ENCODE results near the gene TGFBR3L. TPM values are rescaled to one million over a fixed set of nuclear protein-coding genes. Genes with fewer than 3 reads are reported as not detected.
"Not testable (repeated sequence)": the region's sequence is repeated elsewhere in the genome, so short reads cannot be mapped to it uniquely, and the experiment has no call there.

Gene TGFBR3L
- polyA plus RNA-seq, 1 donor: 0.24 TPM

DNA sequence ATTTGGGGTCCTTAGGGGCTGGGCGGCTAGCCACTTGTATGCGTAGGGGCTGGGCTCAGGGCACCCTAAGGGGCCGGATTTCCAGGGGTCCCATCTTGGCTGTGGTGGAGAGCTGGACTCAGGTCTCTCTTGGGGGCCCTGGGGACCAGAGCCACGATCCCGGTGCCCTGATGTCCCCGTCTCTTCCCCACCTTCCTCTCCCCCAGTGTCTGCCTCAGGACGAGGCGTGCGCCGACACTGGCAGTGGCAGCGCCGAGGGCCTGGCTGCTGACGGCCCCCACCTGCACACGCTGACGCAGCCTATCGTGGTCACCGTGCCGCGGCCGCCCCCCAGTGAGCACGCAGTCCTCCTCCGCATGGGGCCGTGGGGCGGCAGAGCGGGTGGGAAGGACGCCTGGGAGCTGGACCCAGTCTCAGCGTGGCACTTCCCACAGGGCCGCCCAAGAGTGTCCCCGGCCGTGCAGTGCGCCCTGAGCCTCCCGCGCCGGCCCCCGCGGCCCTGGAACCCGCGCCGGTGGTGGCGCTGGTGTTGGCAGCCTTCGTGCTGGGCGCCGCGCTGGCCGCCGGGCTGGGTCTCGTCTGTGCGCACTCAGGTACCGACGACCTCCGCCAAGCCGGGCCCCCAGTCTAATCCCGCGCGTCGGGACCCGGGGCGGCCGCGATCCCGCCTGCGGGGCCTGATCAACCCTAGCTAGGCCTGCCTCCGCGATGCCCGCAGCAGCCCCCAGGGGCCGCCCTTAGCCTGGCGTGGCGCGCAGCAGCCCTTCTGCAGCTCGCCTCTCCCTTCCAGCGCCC lies 2.8 kb downstream of the TGFBR3L start:
- DNase-seq (ENCODE audit: low read depth): no peak

DNA sequence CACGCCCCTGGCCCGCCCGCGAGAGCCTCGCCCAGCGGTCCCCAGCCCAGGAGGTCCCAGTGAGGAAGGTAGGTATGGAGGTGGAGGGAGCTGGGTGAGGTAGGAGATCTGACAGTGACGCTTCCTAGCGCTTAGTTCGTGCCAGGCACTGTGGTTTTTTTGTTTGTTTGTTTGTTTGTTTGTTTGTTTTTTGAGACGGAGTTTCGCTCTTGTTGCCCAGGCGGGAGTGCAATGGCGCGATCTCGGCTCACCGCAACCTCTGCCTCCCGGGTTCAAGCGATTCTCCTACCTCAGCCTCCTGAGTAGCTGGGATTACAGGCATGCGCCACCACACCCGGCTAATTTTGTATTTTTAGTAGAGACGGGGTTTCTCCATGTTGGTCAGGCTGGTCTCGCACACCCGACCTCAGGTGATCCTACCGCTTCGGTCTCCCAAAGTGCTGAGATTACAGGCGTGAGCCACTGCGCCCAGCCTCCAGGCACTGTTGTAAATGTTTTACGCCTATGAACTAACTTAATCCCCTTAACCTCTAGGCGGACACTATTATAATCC lies 3.5 kb downstream of the TGFBR3L start:
- DNase-seq (ENCODE audit: low read depth): not testable (repeated sequence)

GRCh38 chr19:7918615-7919421 lies 4.2 kb downstream of the TGFBR3L start:
- no peak for DNase-seq (ENCODE audit: low read depth)

- DNase-seq (ENCODE audit: low read depth): peak; percentile 60
These were observed 5.2 kb downstream of the TGFBR3L start, which contains the start of gene SNAPC2 for GRCh38 chr19:7919610-7920518. Gene SNAPC2 (plus strand): TSS chr19:7920338. CDS start chr19:7920367, 29 bp downstream.

DNA sequence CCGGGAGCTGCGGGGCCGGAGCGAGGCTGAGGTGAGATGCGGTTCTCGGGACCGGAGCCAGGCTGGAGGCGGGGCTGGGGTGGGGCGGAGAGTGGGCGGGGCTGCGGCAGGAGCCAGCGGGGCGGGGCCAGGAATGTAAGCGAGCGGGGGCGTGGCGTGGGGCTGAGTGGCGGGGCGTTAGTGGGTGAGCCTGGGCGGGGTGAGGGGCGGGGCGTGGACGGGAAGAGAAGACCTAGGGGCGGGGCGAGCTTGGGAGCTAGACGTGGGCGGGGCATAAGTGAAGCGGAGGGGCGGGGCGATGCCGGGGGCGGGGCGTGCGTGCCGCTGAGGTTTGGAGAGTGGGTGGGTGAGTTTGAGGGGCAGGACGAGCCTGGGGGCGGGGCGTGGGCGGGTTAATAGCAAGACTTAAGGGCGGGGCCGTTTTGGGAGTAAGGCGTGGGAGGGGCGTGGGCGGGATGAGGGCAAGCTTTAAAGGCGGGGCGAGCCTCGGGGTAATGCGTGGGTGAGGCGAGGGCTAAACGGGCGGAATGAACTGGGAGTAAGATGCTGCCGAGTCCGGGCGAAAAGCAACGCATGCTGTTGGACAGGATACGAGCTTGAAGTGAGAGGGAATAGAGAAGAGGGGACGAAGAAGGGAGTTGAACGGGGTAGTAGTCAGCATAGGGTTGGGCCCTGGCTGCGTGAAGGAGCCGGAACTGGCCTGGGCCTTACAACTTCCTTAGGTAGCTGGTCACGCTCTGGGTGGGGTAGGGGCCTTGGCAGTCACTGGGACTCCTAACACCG lies 6.1 kb downstream of the TGFBR3L start:
- peak; percentile 50 for DNase-seq (ENCODE audit: low read depth)

DNA sequence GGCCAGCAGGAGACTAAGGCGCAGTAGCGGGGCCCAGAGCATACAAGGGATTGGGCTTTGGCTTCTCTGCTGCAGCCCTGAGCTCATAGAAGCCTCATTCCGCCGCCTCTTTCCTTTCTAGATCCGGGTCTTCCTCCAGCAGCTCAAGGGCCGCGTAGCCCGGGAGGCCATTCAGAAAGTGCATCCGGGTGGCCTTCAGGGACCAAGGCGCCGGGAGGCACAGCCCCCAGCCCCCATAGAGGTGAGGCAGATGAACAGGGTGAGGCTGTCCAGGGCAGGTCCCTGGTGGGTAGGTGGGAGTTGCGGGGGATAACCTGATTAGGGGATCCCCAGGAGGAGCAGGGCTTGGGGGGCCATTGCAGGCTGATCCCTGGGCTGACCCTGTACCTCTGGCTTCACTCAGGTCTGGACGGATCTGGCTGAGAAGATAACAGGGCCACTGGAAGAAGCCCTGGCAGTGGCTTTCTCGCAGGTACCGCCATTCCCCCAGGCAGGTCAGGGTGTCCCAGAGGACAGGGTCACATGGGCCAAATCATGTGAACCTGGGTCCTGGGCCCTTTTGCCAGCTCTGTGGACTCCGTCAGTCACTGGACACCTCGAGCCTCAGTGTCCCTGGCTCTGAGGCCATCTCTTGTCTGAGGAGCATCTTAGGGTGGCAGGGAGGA lies 6.8 kb downstream of the TGFBR3L start:
- no peak for DNase-seq (ENCODE audit: low read depth)

DNA sequence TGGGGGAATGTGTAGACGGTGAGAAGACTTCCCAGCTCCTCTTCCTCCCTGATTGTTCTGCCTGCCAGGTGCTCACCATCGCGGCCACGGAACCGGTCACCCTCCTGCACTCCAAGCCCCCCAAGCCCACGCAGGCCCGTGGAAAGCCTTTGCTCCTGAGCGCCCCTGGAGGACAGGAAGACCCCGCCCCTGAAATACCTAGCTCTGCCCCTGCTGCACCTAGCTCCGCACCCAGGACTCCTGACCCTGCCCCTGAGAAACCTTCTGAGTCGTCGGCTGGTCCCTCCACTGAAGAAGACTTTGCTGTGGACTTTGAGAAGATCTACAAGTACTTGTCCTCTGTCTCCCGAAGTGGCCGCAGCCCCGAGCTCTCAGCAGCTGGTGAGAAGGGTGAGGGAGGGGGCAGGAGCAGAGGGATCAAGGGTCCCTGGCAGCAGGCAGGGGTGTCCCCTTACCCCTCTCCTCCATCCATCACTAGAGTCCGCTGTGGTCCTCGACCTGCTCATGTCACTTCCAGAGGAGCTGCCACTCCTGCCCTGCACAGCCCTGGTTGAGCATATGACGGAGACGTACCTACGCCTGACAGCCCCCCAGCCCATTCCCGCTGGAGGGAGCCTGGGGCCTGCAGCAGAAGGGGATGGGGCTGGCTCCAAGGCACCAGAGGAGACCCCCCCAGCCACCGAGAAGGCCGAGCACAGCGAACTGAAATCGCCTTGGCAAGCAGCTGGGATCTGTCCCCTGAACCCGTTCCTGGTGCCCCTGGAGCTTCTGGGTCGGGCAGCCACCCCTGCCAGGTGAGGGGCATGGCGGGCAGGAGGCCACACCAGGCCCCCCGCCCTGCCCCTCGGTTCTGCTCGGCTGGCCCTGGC lies 7.6 kb downstream of the TGFBR3L start:
- DNase-seq (ENCODE audit: low read depth): no peak

DNA sequence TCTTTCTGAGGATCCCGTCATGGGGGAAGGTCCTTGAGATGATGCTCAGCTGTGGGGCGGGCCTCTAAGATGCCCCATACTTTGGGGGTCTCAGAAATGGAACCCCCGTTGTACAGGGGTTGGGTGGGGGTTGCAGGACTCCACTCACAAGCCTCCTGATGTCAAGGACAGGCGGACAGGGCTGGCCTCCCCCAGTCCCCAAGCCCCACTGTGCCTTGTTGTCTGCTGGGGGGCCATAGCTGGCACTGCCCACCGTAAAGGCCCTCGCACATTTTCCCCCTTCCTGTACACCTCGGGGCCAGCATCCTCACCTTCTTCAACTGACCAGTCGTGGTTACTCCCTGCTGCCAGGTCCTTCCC lies 8.2 kb downstream of the TGFBR3L start:
- DNase-seq (ENCODE audit: low read depth): no peak

- no peak for DNase-seq (ENCODE audit: low read depth)
These were observed 8.9 kb downstream of the TGFBR3L start for GRCh38 chr19:7923295-7924191.

DNA sequence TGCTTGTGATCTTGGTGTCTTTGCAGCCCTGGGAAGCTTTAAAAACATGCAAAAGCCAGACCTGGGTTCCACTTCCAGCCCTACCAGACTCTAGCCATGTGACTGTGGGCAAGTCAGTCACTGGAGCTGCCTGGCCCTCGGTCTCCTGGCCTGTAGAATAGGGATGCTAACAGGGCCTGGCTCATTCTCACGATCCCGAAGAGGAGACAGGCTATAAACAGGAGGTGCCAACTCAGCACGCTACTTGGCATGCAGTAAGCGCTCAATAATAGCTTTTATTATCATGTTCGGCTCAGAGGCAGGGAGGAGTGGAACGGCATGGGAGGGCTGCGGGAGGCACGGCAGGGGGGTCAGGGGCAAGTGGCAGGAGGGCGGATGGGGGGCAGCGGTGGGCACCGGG lies 9.6 kb downstream of the TGFBR3L start:
- DNase-seq (ENCODE audit: low read depth): no peak

- no peak for DNase-seq (ENCODE audit: low read depth)
These were observed 10.1 kb downstream of the TGFBR3L start for GRCh38 chr19:7924651-7925170.

- no peak for DNase-seq (ENCODE audit: low read depth)
These were observed 10.7 kb downstream of the TGFBR3L start for GRCh38 chr19:7925171-7925851.

- no peak for DNase-seq (ENCODE audit: low read depth)
These were observed 11.5 kb downstream of the TGFBR3L start, which contains the start of gene CTXN1 for GRCh38 chr19:7926021-7926726. Gene CTXN1 (minus strand): TSS chr19:7926135. CDS start chr19:7925538, 597 bp downstream.

GRCh38 chr19:7926727-7927604 lies 12.3 kb downstream of the TGFBR3L start:
- no peak for DNase-seq (ENCODE audit: low read depth)

GRCh38 chr19:7927605-7928333 lies 13.1 kb downstream of the TGFBR3L start:
- DNase-seq (ENCODE audit: low read depth): no peak

Data from forelimb muscle (tissue), 1 donor.